ENCODE measurements around the gene TRPM2. TPM values are rescaled to one million over a fixed set of nuclear protein-coding genes. Genes with fewer than 3 reads are reported as not detected.

Gene TRPM2
- total RNA-seq, 1 experiment from 2014 or later: 11.0 TPM

GRCh38 chr21:44354775-44355771 is 1.7 kb downstream of the TRPM2 start:
- Mint-ChIP-seq H3K4me1 (ENCODE audit: insufficient read depth, unreplicated experiment) (no peaks in the 10 kb centered on the region), H3K9me3 (ENCODE audit: unreplicated experiment) (no peaks in the 10 kb centered on the region), H3K4me3 (ENCODE audit: unreplicated experiment) (no peak overlapping the region), H3K27me3 (ENCODE audit: insufficient read depth, unreplicated experiment) (no peaks in the 10 kb centered on the region), H3K27ac (ENCODE audit: low read depth, unreplicated experiment) (no peak overlapping the region), H3K36me3 (ENCODE audit: insufficient read depth, unreplicated experiment) (no peaks in the 10 kb centered on the region)
- no TSS peak for BruUV-seq (replicated peaks)
- no peak for DNase-seq (ENCODE audit: unreplicated experiment)
- no peak for TF ChIP-seq CTCF (IDR thresholded peaks at IDR 0.05; ENCODE audit: unreplicated experiment)
- intact Hi-C loops (cut with micrococcal nuclease): no loop called here
- ChIA-PET POLR2A (no interaction called here), CTCF (interaction anchor here (0.5 kb wide), 1 partner anchor 51 kb away, joined by 4 read pairs; no protein-coding TSS in a partner anchor)

DNA sequence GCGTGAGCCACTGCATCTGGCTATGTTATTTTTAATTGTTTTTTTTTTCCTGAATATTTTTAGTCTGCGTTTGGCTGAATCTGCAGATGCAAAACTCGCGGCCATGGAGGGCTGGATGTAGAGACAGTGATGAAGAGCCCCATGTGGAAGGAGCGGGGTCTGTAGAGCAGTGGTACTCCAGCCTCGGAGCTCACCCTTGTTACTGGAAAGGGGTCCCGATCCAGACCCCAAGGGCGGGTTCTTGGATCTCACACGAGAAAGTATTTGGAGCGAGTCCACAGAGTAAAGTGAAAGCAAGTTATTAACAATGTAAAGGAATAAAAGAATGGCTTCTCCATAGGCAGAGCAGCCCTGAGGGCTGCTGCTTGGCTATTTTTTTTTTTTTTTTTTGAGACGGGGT is 2.7 kb downstream of the TRPM2 start:
- H3K27ac Mint-ChIP-seq (ENCODE audit: low read depth, unreplicated experiment): no peak overlapping the region
- TF ChIP-seq CTCF (IDR thresholded peaks at IDR 0.05; ENCODE audit: unreplicated experiment): no peak
- H3K36me3 Mint-ChIP-seq (ENCODE audit: insufficient read depth, unreplicated experiment): no peaks in the 10 kb centered on the region
- intact Hi-C loops (cut with micrococcal nuclease): no loop called here
- ChIA-PET CTCF (no interaction called here), POLR2A (no interaction called here)
- H3K4me1 Mint-ChIP-seq (ENCODE audit: insufficient read depth, unreplicated experiment): no peaks in the 10 kb centered on the region
- DNase-seq (ENCODE audit: unreplicated experiment): no peak
- H3K4me3 Mint-ChIP-seq (ENCODE audit: unreplicated experiment): no peak overlapping the region
- H3K9me3 Mint-ChIP-seq (ENCODE audit: unreplicated experiment): no peaks in the 10 kb centered on the region
- H3K27me3 Mint-ChIP-seq (ENCODE audit: insufficient read depth, unreplicated experiment): no peaks in the 10 kb centered on the region
- no TSS peak for BruUV-seq (replicated peaks)

GRCh38 chr21:44356636-44357035 is 3.2 kb downstream of the TRPM2 start:
- DNase-seq (ENCODE audit: unreplicated experiment): no peak
- Mint-ChIP-seq H3K27ac (ENCODE audit: low read depth, unreplicated experiment) (no peak overlapping the region), H3K4me1 (ENCODE audit: insufficient read depth, unreplicated experiment) (no peaks in the 10 kb centered on the region), H3K36me3 (ENCODE audit: insufficient read depth, unreplicated experiment) (no peaks in the 10 kb centered on the region), H3K4me3 (ENCODE audit: unreplicated experiment) (no peak overlapping the region), H3K9me3 (ENCODE audit: unreplicated experiment) (no peaks in the 10 kb centered on the region), H3K27me3 (ENCODE audit: insufficient read depth, unreplicated experiment) (no peaks in the 10 kb centered on the region)
- intact Hi-C loops (cut with micrococcal nuclease): no loop called here
- CTCF ChIA-PET: interaction anchor here (0.6 kb wide), 1 partner anchor 1895 kb away, joined by 3 read pairs; no protein-coding TSS in a partner anchor
- POLR2A ChIA-PET: no interaction called here
- BruUV-seq (replicated peaks): no TSS peak
- no peak for TF ChIP-seq CTCF (IDR thresholded peaks at IDR 0.05; ENCODE audit: unreplicated experiment)

DNA sequence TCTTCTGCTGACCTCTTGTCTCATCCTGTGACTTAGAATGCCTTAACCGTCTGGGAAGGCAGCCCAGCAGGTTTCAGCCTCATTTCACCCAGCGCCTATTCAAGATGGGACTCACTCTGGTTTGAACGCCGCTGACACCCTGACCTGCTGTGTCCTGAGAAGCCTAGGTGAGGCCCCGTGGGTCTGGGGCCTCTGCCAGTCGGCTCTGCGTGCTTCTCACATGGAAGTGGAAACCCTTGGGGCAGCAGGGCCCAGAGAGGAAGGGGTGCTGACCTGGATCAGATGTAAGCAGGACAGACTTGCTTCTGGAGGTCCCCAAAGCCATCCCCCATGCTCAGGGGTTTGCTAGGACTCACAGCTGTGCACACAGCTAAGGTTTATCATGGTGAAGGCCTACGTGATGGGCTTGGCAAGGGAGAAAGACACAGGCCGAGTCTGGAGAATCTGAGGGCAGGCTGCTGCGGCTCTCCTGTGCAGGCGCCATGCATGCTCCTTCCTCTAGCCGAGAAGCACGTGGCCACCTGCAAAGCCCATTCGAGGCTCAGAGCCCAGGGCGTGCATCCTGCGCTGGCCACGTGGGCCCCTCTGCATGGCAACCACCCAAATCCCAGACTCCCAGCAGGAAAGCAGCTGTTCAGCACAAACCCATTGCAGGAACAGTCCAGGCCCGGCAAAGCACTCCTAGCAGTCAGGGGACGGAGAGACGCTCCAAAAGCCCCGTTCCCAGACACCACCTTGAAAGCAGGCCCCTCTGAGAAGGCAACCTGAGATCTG is 3.8 kb downstream of the TRPM2 start:
- Mint-ChIP-seq H3K9me3 (ENCODE audit: unreplicated experiment) (no peaks in the 10 kb centered on the region), H3K27me3 (ENCODE audit: insufficient read depth, unreplicated experiment) (no peaks in the 10 kb centered on the region), H3K4me1 (ENCODE audit: insufficient read depth, unreplicated experiment) (no peaks in the 10 kb centered on the region), H3K36me3 (ENCODE audit: insufficient read depth, unreplicated experiment) (no peaks in the 10 kb centered on the region), H3K27ac (ENCODE audit: low read depth, unreplicated experiment) (no peak overlapping the region), H3K4me3 (ENCODE audit: unreplicated experiment) (no peak overlapping the region)
- intact Hi-C loops (cut with micrococcal nuclease): no loop called here
- DNase-seq (ENCODE audit: unreplicated experiment): no peak
- no TSS peak for BruUV-seq (replicated peaks)
- TF ChIP-seq CTCF (IDR thresholded peaks at IDR 0.05; ENCODE audit: unreplicated experiment): no peak
- POLR2A ChIA-PET: no interaction called here
- CTCF ChIA-PET: interaction anchor here (0.6 kb wide), 1 partner anchor 1894 kb away, joined by 3 read pairs; no protein-coding TSS in a partner anchor

Data from MCF 10A (cell line).